Testis (tissue), 2 donors: Measurements from ENCODE around the gene EI24.

ENCODE experiments used
- CTCF ChIP-seq, 3 experiments: fragments of 450-650 bp in 2 of 3; fragments of 200-600 bp in 1 of 3; sonication (generic) in 1 of 3; IDR thresholded peaks; one replicate each; pipeline ENCODE4 v1.5.1; 2016 to 2019; ENCODE audit warnings: antibody characterized with exemption in 3 of 3, mild to moderate bottlenecking in 2 of 3, moderate library complexity in 1 of 3
- POLR2A ChIP-seq: fragments of 450-650 bp; IDR thresholded peaks from one replicate; pipeline ENCODE4 v1.6.1; 2017; ENCODE audit warnings: antibody characterized with exemption, mild to moderate bottlenecking, moderate library complexity

- no peak for TF ChIP-seq CTCF (IDR thresholded peaks at IDR 0.05)
- TF ChIP-seq POLR2A = no peak
Observed at GRCh38 chr11:125569915-125570621, 791 bp downstream of the EI24 start.
